Glutamatergic neuron (in vitro differentiated cells): ENCODE measurements around the gene MRPS5. TPM values are rescaled to one million over a fixed set of nuclear protein-coding genes. Genes with fewer than 3 reads are reported as not detected.

Experiments
- DNase-seq: peaks from one replicate; pipeline ENCODE4 v3.0.0; 2022
- H3K27ac Mint-ChIP-seq: one replicate; pipeline ENCODE4 v1.8.0; 2020; ENCODE audit warnings: mild to moderate bottlenecking, mixed read lengths, inconsistent platforms; ENCODE audit not compliant: unreplicated experiment
- H3K27me3 Mint-ChIP-seq: one replicate; pipeline ENCODE4 v1.8.0; 2020; ENCODE audit warnings: mild to moderate bottlenecking, moderate library complexity, mixed read lengths, inconsistent platforms; ENCODE audit not compliant: unreplicated experiment
- H3K36me3 Mint-ChIP-seq: one replicate; pipeline ENCODE4 v1.8.0; 2020; ENCODE audit warnings: mild to moderate bottlenecking, mixed read lengths, inconsistent platforms; ENCODE audit not compliant: unreplicated experiment
- H3K4me1 Mint-ChIP-seq: one replicate; pipeline ENCODE4 v1.8.0; 2020; ENCODE audit warnings: mild to moderate bottlenecking, low read depth, mixed read lengths, inconsistent platforms; ENCODE audit not compliant: unreplicated experiment
- H3K4me3 Mint-ChIP-seq: one replicate; pipeline ENCODE4 v1.8.0; 2020; ENCODE audit warnings: mild to moderate bottlenecking, mixed read lengths, inconsistent platforms; ENCODE audit not compliant: unreplicated experiment
- H3K9me3 Mint-ChIP-seq: one replicate; pipeline ENCODE4 v1.8.0; 2020; ENCODE audit warnings: mild to moderate bottlenecking, moderate library complexity, mixed read lengths, inconsistent platforms; ENCODE audit not compliant: unreplicated experiment
- CTCF ChIP-seq: fragments of 200-600 bp; sonication (generic); IDR thresholded peaks from one replicate; pipeline ENCODE4 v1.5.0; 2021; ENCODE audit not compliant: partially characterized antibody, unreplicated experiment
- total RNA-seq: library from RNA; stranded (reverse); fragmentation: NEBNext Ultra II Directional; extraction: Animal tissue kit (Norgen Biotek cat#: 25700); gene quantifications from one replicate; pipeline ENCODE4 v1.2.1, GENCODE V29; 2021; ENCODE audit not compliant: unreplicated experiment

The MRPS5 gene
- total RNA-seq, 1 donor from 2014 or later, result 68.7 TPM

- no peak for DNase-seq
- Mint-ChIP-seq H3K4me3 (no peak overlapping the region), H3K27me3 (no peaks in the 10 kb centered on the region), H3K9me3 (peaks cover 5% of the 10 kb centered on the region), H3K4me1 (no peaks in the 10 kb centered on the region), H3K27ac (no peak overlapping the region), H3K36me3 (peaks cover 5% of the 10 kb centered on the region)
- TF ChIP-seq CTCF, result no peak
These were observed 66.3 kb downstream of the MRPS5 start for GRCh38 chr2:95055262-95055661.

GRCh38 chr2:95054016-95054415 is 67.6 kb downstream of the MRPS5 start:
- DNase-seq, result no peak
- Mint-ChIP-seq H3K4me1 (no peaks in the 10 kb centered on the region), H3K27ac (no peak overlapping the region), H3K36me3 (peaks cover 5% of the 10 kb centered on the region), H3K4me3 (no peak overlapping the region), H3K9me3 (peaks cover 5% of the 10 kb centered on the region), H3K27me3 (no peaks in the 10 kb centered on the region)
- TF ChIP-seq CTCF, result no peak

- no peak overlapping the region for H3K27ac Mint-ChIP-seq
- no peak for TF ChIP-seq CTCF
- H3K9me3 Mint-ChIP-seq, result peaks cover 5% of the 10 kb centered on the region
- no peak for DNase-seq
- no peaks in the 10 kb centered on the region for H3K27me3 Mint-ChIP-seq
- peaks cover 5% of the 10 kb centered on the region for H3K36me3 Mint-ChIP-seq
- H3K4me1 Mint-ChIP-seq, result no peaks in the 10 kb centered on the region
- no peak overlapping the region for H3K4me3 Mint-ChIP-seq
These were observed 68.1 kb downstream of the MRPS5 start for GRCh38 chr2:95053543-95053942.

GRCh38 chr2:95052804-95053479 is 68.7 kb downstream of the MRPS5 start:
- Mint-ChIP-seq H3K4me1 (no peaks in the 10 kb centered on the region), H3K9me3 (peaks cover 2% of the 10 kb centered on the region), H3K36me3 (peaks cover 5% of the 10 kb centered on the region), H3K4me3 (no peak overlapping the region), H3K27ac (no peak overlapping the region), H3K27me3 (no peaks in the 10 kb centered on the region)
- TF ChIP-seq CTCF, result no peak
- no peak for DNase-seq

GRCh38 chr2:95052307-95052706 is 69.3 kb downstream of the MRPS5 start:
- Mint-ChIP-seq H3K27ac (no peak overlapping the region), H3K36me3 (peaks cover 5% of the 10 kb centered on the region), H3K4me3 (no peak overlapping the region), H3K27me3 (no peaks in the 10 kb centered on the region), H3K4me1 (no peaks in the 10 kb centered on the region), H3K9me3 (peaks cover 2% of the 10 kb centered on the region)
- TF ChIP-seq CTCF, result no peak
- DNase-seq, result no peak
